Bronchial epithelial cell (primary cell): ENCODE results near the gene ADGRB2. TPM values are rescaled to one million over a fixed set of nuclear protein-coding genes. Genes with fewer than 3 reads are reported as not detected.
A peak's percentile ranks its signal among the peaks of the same experiment; 100 is the strongest.

Experiments
- DNase-seq: peaks from one replicate; pipeline ENCODE4 v3.0.0-alpha.2; 2010; ENCODE audit warnings: low read depth
- FAIRE-seq: peaks from 2 replicates; lab custom pipeline; 2011; peaks lifted over from hg19 to GRCh38; lab: Jason Lieb, UNC
- H3K27me3 ChIP-seq: 2 replicates; pipeline ENCODE4 v1.5.1; 2011; ENCODE audit warnings: low read length; ENCODE audit not compliant: control insufficient read depth, insufficient read depth
- H3K36me3 ChIP-seq: 2 replicates; pipeline ENCODE4 v1.5.1; 2011; ENCODE audit warnings: low read length; ENCODE audit not compliant: control insufficient read depth, insufficient read depth
- H3K4me3 ChIP-seq: 2 replicates; pipeline ENCODE4 v1.5.1; 2011; ENCODE audit warnings: mild to moderate bottlenecking, low read depth, low read length, control low read depth
- CTCF ChIP-seq: IDR thresholded peaks from 2 replicates; pipeline ENCODE4 v1.5.1; 2011; ENCODE audit warnings: mild to moderate bottlenecking, moderate library complexity, low read length, control low read depth, inconsistent platforms; ENCODE audit not compliant: insufficient read depth, severe bottlenecking
- total RNA-seq: library from RNA; depleted of rRNA; stranded (reverse); fragments of >200 nt; gene quantifications from 2 replicates; pipeline ENCODE4 v1.2.1, GENCODE V29; 2014

ADGRB2 gene
- total RNA-seq: 0.53 and 0.64 TPM in 2 replicates

GRCh38 chr1:31764312-31765040 lies at the start of gene ADGRB2:
Gene ADGRB2 (minus strand): TSS chr1:31764340. CDS start chr1:31757221, 7,119 bp downstream.
- TF ChIP-seq CTCF: no peak
- peaks cover 5% of the 10 kb centered on the region for H3K27me3 ChIP-seq
- H3K36me3 ChIP-seq: no peaks in the 10 kb centered on the region
- DNase-seq: no peak
- H3K4me3 ChIP-seq: peak within 1 kb of the TSS; percentile 29
- FAIRE-seq: peak; percentile 80

GRCh38 chr1:31812158-31812829 lies 48.2 kb upstream of the ADGRB2 start:
- no peak overlapping the region for H3K4me3 ChIP-seq
- no peaks in the 10 kb centered on the region for H3K27me3 ChIP-seq
- FAIRE-seq (no peak), DNase-seq (no peak)
- no peak for TF ChIP-seq CTCF
- H3K36me3 ChIP-seq: no peaks in the 10 kb centered on the region

- no peak for FAIRE-seq
- no peak for DNase-seq
- no peaks in the 10 kb centered on the region for H3K36me3 ChIP-seq
These were observed 47.5 kb upstream of the ADGRB2 start for GRCh38 chr1:31811605-31812004.

GRCh38 chr1:31809698-31810097 lies 45.6 kb upstream of the ADGRB2 start:
- Histone ChIP-seq H3K4me3 (no peak overlapping the region), H3K36me3 (no peaks in the 10 kb centered on the region), H3K27me3 (no peaks in the 10 kb centered on the region)
- TF ChIP-seq CTCF: no peak
- FAIRE-seq (no peak), DNase-seq (no peak)

More at GRCh38 chr1:31811605-31812004, 47.5 kb upstream of the ADGRB2 start:
- Histone ChIP-seq H3K27me3 (no peaks in the 10 kb centered on the region), H3K4me3 (no peak overlapping the region)
- no peak for TF ChIP-seq CTCF

GRCh38 chr1:31807273-31808048 lies 43.3 kb upstream of the ADGRB2 start:
- Histone ChIP-seq H3K4me3 (no peak overlapping the region), H3K36me3 (no peaks in the 10 kb centered on the region), H3K27me3 (no peaks in the 10 kb centered on the region)
- FAIRE-seq: no peak
- TF ChIP-seq CTCF: no peak
- no peak for DNase-seq
